ENCODE results near the gene DNAJC3. TPM values are rescaled to one million over a fixed set of nuclear protein-coding genes. Genes with fewer than 3 reads are reported as not detected.

The DNAJC3 gene
- total RNA-seq, 1 donor from 2014 or later, result 18.3 TPM

DNA sequence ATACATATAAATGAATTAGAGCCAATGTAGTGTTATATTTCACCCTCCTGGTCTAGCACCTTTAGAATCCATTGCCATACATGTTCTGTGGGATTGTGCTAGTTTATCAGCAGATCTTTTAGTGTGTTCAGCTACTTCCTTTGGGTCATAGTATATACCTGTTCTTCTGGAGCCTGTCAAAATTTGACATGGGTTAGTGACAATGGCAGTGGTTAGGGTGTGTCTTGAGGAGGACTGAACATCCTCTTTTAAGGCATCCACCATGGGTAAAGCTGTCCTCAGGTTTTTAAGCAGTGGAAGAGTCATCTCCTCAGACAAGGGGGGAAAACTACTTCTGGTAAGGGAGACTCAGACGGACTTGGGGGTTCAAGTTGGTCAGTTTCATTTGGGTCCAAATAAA is 29.4 kb downstream of the DNAJC3 start:
- DNase-seq (ENCODE audit: low read depth, low spot score), result no peak
- Mint-ChIP-seq H3K9me3 (no peaks in the 10 kb centered on the region), H3K4me3 (no peak overlapping the region), H3K27me3 (ENCODE audit: low read depth) (no peaks in the 10 kb centered on the region), H3K4me1 (no peaks in the 10 kb centered on the region), H3K27ac (ENCODE audit: unreplicated experiment) (no peak overlapping the region), H3K36me3 (ENCODE audit: low read depth) (peaks cover 2% of the 10 kb centered on the region)
- TF ChIP-seq, protein P1, sequence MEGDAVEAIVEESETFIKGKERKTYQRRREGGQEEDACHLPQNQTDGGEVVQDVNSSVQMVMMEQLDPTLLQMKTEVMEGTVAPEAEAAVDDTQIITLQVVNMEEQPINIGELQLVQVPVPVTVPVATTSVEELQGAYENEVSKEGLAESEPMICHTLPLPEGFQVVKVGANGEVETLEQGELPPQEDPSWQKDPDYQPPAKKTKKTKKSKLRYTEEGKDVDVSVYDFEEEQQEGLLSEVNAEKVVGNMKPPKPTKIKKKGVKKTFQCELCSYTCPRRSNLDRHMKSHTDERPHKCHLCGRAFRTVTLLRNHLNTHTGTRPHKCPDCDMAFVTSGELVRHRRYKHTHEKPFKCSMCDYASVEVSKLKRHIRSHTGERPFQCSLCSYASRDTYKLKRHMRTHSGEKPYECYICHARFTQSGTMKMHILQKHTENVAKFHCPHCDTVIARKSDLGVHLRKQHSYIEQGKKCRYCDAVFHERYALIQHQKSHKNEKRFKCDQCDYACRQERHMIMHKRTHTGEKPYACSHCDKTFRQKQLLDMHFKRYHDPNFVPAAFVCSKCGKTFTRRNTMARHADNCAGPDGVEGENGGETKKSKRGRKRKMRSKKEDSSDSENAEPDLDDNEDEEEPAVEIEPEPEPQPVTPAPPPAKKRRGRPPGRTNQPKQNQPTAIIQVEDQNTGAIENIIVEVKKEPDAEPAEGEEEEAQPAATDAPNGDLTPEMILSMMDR (conservative IDR thresholded peaks at IDR 0.05), result no peak

DNA sequence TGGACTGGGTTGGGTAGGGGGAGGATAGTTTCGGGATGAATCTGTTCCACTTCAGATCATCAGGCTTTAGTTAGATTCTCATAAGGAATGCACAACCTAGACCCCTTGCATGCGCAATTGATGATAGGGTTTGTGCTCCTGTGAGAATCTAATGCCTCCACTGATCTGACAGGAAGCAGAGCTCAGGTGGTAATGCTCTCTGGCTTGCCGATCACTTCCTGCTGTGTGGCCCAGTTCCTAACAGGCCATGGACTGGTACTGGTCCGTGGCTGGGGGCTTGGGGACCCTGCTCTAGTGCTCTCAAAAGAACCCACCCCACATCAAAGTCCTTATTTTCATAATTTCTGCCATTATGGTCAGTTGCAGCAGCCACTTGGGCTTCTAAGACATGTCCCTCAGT is 30.1 kb downstream of the DNAJC3 start:
- Mint-ChIP-seq H3K9me3 (no peaks in the 10 kb centered on the region), H3K4me1 (no peaks in the 10 kb centered on the region)

DNA sequence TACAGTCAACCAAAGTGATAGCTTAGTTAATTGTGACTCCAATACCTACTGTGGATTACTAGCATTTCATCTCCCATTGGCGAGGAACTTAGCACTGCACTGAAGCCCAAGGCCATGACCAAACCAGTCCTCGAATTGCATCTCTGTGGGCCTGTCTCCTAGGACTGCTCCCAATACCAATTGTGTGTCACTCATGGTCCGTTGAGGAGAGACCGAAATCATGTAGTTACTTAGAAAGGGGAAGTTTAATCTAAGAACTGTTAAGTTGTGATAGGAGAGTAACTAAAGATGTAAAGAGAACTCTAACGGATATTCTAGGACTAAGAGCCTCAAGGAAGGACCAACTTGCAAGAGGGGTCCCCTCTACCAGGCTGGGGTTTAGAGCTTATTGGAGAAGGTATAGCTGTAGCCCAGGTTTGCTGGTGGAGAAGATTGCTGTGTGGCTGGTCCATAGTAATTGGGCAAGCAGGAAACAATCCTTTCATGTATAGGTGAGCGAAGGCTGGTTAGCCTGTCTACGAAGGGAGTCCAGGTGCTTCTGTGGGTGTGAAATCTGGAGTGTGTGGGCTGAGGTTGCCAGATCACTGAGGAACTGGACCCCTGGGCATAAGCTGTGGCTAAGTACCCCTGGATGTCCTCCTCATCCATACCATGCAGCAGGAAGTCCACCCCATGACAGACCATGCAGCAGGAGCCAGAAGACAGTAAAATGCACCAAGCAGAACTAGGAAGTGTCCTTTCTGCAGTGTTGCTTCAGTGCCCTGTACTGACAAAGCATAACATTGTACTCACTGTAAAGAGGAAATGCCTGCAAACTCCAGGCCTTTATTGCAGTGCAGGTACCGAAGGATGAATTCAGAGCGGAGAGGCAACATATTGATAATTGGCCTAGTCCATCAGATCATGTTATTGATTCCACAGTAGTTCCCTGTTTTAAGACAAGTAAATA is 30.8 kb downstream of the DNAJC3 start:
- Mint-ChIP-seq H3K27ac (ENCODE audit: unreplicated experiment) (no peak overlapping the region), H3K4me1 (no peaks in the 10 kb centered on the region), H3K4me3 (no peak overlapping the region), H3K36me3 (ENCODE audit: low read depth) (peaks cover 9% of the 10 kb centered on the region), H3K9me3 (no peaks in the 10 kb centered on the region), H3K27me3 (ENCODE audit: low read depth) (no peaks in the 10 kb centered on the region)
- TF ChIP-seq, protein P1 (conservative IDR thresholded peaks at IDR 0.05), result no peak
- no peak for DNase-seq (ENCODE audit: low read depth, low spot score)

More for the DNA sequence above, 30.1 kb downstream of the DNAJC3 start:
- Mint-ChIP-seq H3K27me3 (ENCODE audit: low read depth) (no peaks in the 10 kb centered on the region), H3K27ac (ENCODE audit: unreplicated experiment) (no peak overlapping the region), H3K4me3 (no peak overlapping the region), H3K36me3 (ENCODE audit: low read depth) (peaks cover 5% of the 10 kb centered on the region)
- TF ChIP-seq, protein P1 (conservative IDR thresholded peaks at IDR 0.05), result no peak
- DNase-seq (ENCODE audit: low read depth, low spot score), result no peak

DNA sequence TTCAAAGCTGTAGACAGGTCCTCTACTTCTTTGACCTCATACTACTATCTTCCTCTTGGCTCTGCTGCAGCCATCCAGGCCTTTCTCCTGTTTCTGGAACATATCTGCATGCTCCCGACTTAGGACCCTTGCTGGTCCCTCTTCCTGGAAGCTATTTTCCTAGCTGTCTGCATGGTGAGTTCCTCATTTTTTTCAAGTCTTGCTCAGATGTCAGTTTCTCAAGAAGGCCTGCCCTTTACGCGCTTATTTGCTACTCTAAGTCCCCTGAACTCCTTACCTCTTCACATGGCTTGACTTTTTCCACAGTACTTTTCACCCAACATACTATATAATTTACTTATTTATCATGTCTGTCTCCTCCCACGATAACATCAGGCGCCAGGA is 31.4 kb downstream of the DNAJC3 start:
- Mint-ChIP-seq H3K36me3 (ENCODE audit: low read depth) (peaks cover 15% of the 10 kb centered on the region), H3K4me3 (no peak overlapping the region), H3K27ac (ENCODE audit: unreplicated experiment) (no peak overlapping the region), H3K27me3 (ENCODE audit: low read depth) (no peaks in the 10 kb centered on the region), H3K4me1 (no peaks in the 10 kb centered on the region), H3K9me3 (no peaks in the 10 kb centered on the region)
- TF ChIP-seq, protein P1 (conservative IDR thresholded peaks at IDR 0.05), result no peak
- DNase-seq (ENCODE audit: low read depth, low spot score), result no peak

DNA sequence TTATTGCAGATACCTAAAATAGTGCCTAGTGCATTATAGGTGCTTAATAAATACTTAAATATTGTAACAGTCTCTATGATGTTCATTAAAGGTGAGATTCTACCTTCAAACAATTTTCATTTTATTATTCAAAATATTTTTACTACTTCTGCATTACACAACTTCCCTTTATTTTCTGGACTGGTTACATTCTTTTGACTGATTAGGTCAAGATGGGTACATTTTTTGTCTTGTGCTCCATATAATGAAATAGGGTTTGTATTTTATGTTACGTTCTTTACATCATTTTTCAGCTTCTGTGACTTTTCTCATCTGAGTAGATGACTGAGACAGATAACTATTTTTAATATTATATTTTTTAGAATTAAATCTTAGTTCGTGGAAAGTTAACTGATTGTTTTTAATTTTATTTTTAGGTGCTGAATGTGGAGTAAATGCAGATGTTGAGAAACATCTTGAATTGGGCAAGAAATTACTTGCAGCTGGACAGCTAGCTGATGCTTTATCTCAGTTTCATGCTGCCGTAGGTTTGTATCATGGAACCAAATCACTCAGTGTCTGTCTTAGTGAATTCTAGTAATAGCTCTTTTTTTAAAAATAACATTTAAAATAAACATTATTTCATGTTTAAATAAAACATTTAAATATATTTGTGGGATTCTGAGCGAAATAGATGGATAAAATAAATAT is 32.0 kb downstream of the DNAJC3 start:
- H3K4me1 Mint-ChIP-seq, result no peaks in the 10 kb centered on the region
- no peak overlapping the region for H3K4me3 Mint-ChIP-seq
- H3K9me3 Mint-ChIP-seq, result no peaks in the 10 kb centered on the region
- H3K36me3 Mint-ChIP-seq (ENCODE audit: low read depth), result peaks cover 18% of the 10 kb centered on the region
- no peak overlapping the region for H3K27ac Mint-ChIP-seq (ENCODE audit: unreplicated experiment)
- TF ChIP-seq, protein P1 (conservative IDR thresholded peaks at IDR 0.05), result no peak
- no peak for DNase-seq (ENCODE audit: low read depth, low spot score)
- no peaks in the 10 kb centered on the region for H3K27me3 Mint-ChIP-seq (ENCODE audit: low read depth)
